ENCODE data around the gene GANAB.
"Not testable (repeated sequence)": the region's sequence is repeated elsewhere in the genome, so short reads cannot be mapped to it uniquely, and the experiment has no call there.

Gene GANAB

GRCh38 chr11:62627713-62628112 lies 18.7 kb downstream of the GANAB start:
- no peak for DNase-seq

- no peak for DNase-seq
Observed at GRCh38 chr11:62622476-62623089, 23.8 kb downstream of the GANAB start.

- DNase-seq = peak; percentile 82 to 99 (median 97)
Observed at GRCh38 chr11:62621567-62622470, 24.6 kb downstream of the GANAB start, which contains the start of gene B3GAT3. B3GAT3 (minus strand) TSS chr11:62621986; CDS start chr11:62621947, 39 bp downstream.

GRCh38 chr11:62621027-62621566 lies 25.3 kb downstream of the GANAB start:
- DNase-seq = no peak

- DNase-seq = not testable (repeated sequence)
Observed at GRCh38 chr11:62616957-62617356, 29.5 kb downstream of the GANAB start.

- no peak for DNase-seq
Observed at GRCh38 chr11:62615521-62615920, 30.9 kb downstream of the GANAB start.

- DNase-seq = peak in 6 of 58 donors; percentile 10 to 49 (median 12)
Observed at GRCh38 chr11:62614275-62614674, 32.1 kb downstream of the GANAB start.

- DNase-seq = peak in 25 of 58 donors; percentile 35 to 85 (median 72)
Observed at GRCh38 chr11:62613291-62613778, 33.1 kb downstream of the GANAB start.

- DNase-seq = peak in 56 of 58 donors; percentile 47 to 93 (median 80)
Observed at GRCh38 chr11:62612366-62613290, 33.8 kb downstream of the GANAB start, which contains the start of the genes EML3 and ROM1. EML3 (minus strand) TSS chr11:62612775; CDS start chr11:62612457, 318 bp downstream. ROM1 (plus strand) TSS chr11:62613257; CDS start chr11:62613282, 25 bp downstream.

GRCh38 chr11:62611705-62612365 lies 34.6 kb downstream of the GANAB start:
- DNase-seq = peak in 36 of 58 donors; percentile 10 to 66 (median 32)

GRCh38 chr11:62610814-62611704 lies 35.4 kb downstream of the GANAB start:
- no peak for DNase-seq

- DNase-seq = no peak
Observed at GRCh38 chr11:62610403-62610802, 36.0 kb downstream of the GANAB start.

GRCh38 chr11:62608776-62609175 lies 37.6 kb downstream of the GANAB start:
- DNase-seq = no peak

- DNase-seq = peak in 1 of 58 donors; percentile 29
Observed at GRCh38 chr11:62607714-62608113, 38.7 kb downstream of the GANAB start.

GRCh38 chr11:62605902-62606301 lies 40.5 kb downstream of the GANAB start:
- DNase-seq = no peak

GRCh38 chr11:62605467-62605866 lies 40.9 kb downstream of the GANAB start:
- no peak for DNase-seq

GRCh38 chr11:62604460-62605120 lies 41.8 kb downstream of the GANAB start:
- no peak for DNase-seq

- DNase-seq = no peak
Observed at GRCh38 chr11:62603776-62604299, 42.6 kb downstream of the GANAB start.
